K562 (cell line): ENCODE data around the gene HFE. TPM values are rescaled to one million over a fixed set of nuclear protein-coding genes. Genes with fewer than 3 reads are reported as not detected.

Source experiments
- BCOR ChIP-seq: fragments of 450-650 bp; IDR thresholded peaks from 2 replicates; pipeline ENCODE4 v1.6.1; 2016
- BRF1 ChIP-seq: IDR thresholded peaks from 3 replicates; pipeline ENCODE4 v1.6.1; 2011; ENCODE audit warnings: borderline replicate concordance, mild to moderate bottlenecking; ENCODE audit not compliant: insufficient read length; ENCODE audit errors: extremely low read depth
- CAMTA2 ChIP-seq: fragments of 250-450 bp; sonication (Bioruptor Pico); conservative IDR thresholded peaks from 2 replicates; pipeline ENCODE4 v1.5.1; 2022
- CBX1 ChIP-seq: sonication (generic); IDR thresholded peaks from 2 replicates; pipeline ENCODE4 v1.6.1; 2016; ENCODE audit warnings: antibody characterized with exemption, low read depth, mild to moderate bottlenecking
- CHD1 ChIP-seq: fragments of 200-600 bp; sonication (generic); IDR thresholded peaks from one replicate; pipeline ENCODE4 v1.6.1; 2012; ENCODE audit warnings: mild to moderate bottlenecking, moderate library complexity, low read length, inconsistent platforms
- ELF1 ChIP-seq: fragments of 200-800 bp; sonication (Bioruptor generic); IDR thresholded peaks from 2 replicates; pipeline ENCODE4 v1.6.1; 2016; ENCODE audit warnings: missing genetic modification characterization, missing compliant biosample characterization
- FOXA1 ChIP-seq: fragments of 450-650 bp; IDR thresholded peaks from 2 replicates; pipeline ENCODE4 v1.6.1; 2016; ENCODE audit warnings: mild to moderate bottlenecking, borderline replicate concordance
- GABPB2 ChIP-seq: fragments of 250-450 bp; sonication (Bioruptor Pico); conservative IDR thresholded peaks from 2 replicates; pipeline ENCODE4 v1.5.1; 2021; ENCODE audit warnings: mild to moderate bottlenecking
- HOXB6 ChIP-seq: fragments of 250-450 bp; sonication (Bioruptor Pico); IDR thresholded peaks from 2 replicates; pipeline ENCODE4 v1.5.1; 2022; ENCODE audit warnings: mild to moderate bottlenecking, borderline replicate concordance
- KHSRP ChIP-seq: fragments of 450-650 bp; IDR thresholded peaks from 2 replicates; pipeline ENCODE4 v1.6.1; 2017
- MIER1 ChIP-seq: fragments of 450-650 bp; IDR thresholded peaks from 2 replicates; pipeline ENCODE4 v1.6.1; 2016; ENCODE audit warnings: antibody characterized with exemption, mild to moderate bottlenecking, low read depth
- NFIC ChIP-seq: fragments of 450-650 bp; IDR thresholded peaks from 2 replicates; pipeline ENCODE4 v1.6.1; 2017; ENCODE audit warnings: mild to moderate bottlenecking, inconsistent platforms
- PHF8 ChIP-seq: fragments of 200-600 bp; sonication (generic); IDR thresholded peaks from 2 replicates; pipeline ENCODE4 v1.6.1; 2012; ENCODE audit warnings: mixed run types, mild to moderate bottlenecking, inconsistent platforms, low read length, moderate library complexity, borderline replicate concordance
- RFX7 ChIP-seq: fragments of 250-450 bp; sonication (Bioruptor Pico); IDR thresholded peaks from 2 replicates; pipeline ENCODE4 v1.5.1; 2021; ENCODE audit warnings: mild to moderate bottlenecking
- SMARCE1 ChIP-seq: fragments of 450-650 bp; IDR thresholded peaks from 2 replicates; pipeline ENCODE4 v1.7.1; 2016; ENCODE audit warnings: mild to moderate bottlenecking
- SRSF3 ChIP-seq: fragments of 200-400 bp; formaldehyde crosslinking; IDR thresholded peaks from 2 replicates; pipeline ENCODE4 v1.6.1; 2016; ENCODE audit warnings: mild to moderate bottlenecking, low read length, moderate library complexity; ENCODE audit not compliant: insufficient read depth
- TEAD1 ChIP-seq, 2 experiments: fragments of 450-650 bp in 1 of 2; sonication (generic) in 1 of 2; formaldehyde crosslinking; IDR thresholded peaks; 2 replicates each; pipeline versions ENCODE4 v1.4.0 to v1.8.0; 2020 to 2022; ENCODE audit warnings: mild to moderate bottlenecking in 2 of 2, missing genetic modification reagents in 1 of 2
- ZNF121 ChIP-seq: sonication (generic); formaldehyde crosslinking; conservative IDR thresholded peaks from 2 replicates; pipeline ENCODE4 v1.8.0; 2022; ENCODE audit warnings: missing genetic modification reagents
- ZNF561 ChIP-seq: fragments of 450-650 bp; formaldehyde crosslinking; conservative IDR thresholded peaks from 2 replicates; pipeline ENCODE4 v1.4.0; 2020; ENCODE audit warnings: mild to moderate bottlenecking, moderate library complexity
- polyA plus RNA-seq, 8 experiments: library from polyadenylated mRNA; depleted of rRNA in 4 of 8; stranded (reverse) in 5 of 8; unstranded in 3 of 8; fragments of >200 nt; fragmentation: Nextera tagmentation in 2 of 8; fragmentation: Illumina TruSeq in 1 of 8; extraction: Ambion mirVana in 2 of 8; extraction: Trizol in 1 of 8; gene quantifications; 2 replicates each; pipeline versions ENCODE4 v1.2.1 to v1.2.3, GENCODE V29; 2011 to 2014; ENCODE audit warnings: inconsistent platforms in 1 of 8, missing spikeins in 1 of 8
- total RNA-seq, 7 experiments: library from RNA; depleted of rRNA in 6 of 7; stranded (reverse); fragments of >200 nt in 6 of 7; fragmentation: Illumina TruSeq in 2 of 7; extraction: Trizol in 2 of 7; gene quantifications; 2 replicates each; pipeline versions ENCODE4 v1.2.1 to v1.2.3, GENCODE V29; 2011 to 2021; ENCODE audit warnings: low replicate concordance in 1 of 7
- TF ChIP-seq, protein P1 (sequence below), 2 experiments: IDR thresholded peaks in 1 of 2; conservative IDR thresholded peaks in 1 of 2; 2 replicates each; pipeline ENCODE4 v1.6.1; 2016; ENCODE audit warnings: low read depth in 2 of 2, mild to moderate bottlenecking in 1 of 2, missing compliant biosample characterization in 1 of 2, missing genetic modification characterization in 1 of 2, moderate library complexity in 1 of 2
- TF ChIP-seq, protein P2 (sequence below): sonication (generic); formaldehyde crosslinking; IDR thresholded peaks from 2 replicates; pipeline ENCODE4 v1.8.0; 2022; ENCODE audit warnings: mild to moderate bottlenecking, missing genetic modification reagents
- TF ChIP-seq, protein P3 (sequence below): sonication (generic); formaldehyde crosslinking; IDR thresholded peaks from 2 replicates; pipeline ENCODE4 v1.8.1; 2023; ENCODE audit warnings: mild to moderate bottlenecking, missing genetic modification reagents, moderate library complexity
- TF ChIP-seq, protein P4 (sequence below): sonication (generic); formaldehyde crosslinking; IDR thresholded peaks from 2 replicates; pipeline ENCODE4 v1.8.0; 2022; ENCODE audit warnings: missing genetic modification reagents, mild to moderate bottlenecking, moderate library complexity, borderline replicate concordance

The HFE gene
- total and polyA plus RNA-seq, 9 of the 15 experiments (the other 6 are each of a cell fraction or from before 2014, with no cell fraction given), result 0.14 to 1.2 (median 0.76) TPM

DNA sequence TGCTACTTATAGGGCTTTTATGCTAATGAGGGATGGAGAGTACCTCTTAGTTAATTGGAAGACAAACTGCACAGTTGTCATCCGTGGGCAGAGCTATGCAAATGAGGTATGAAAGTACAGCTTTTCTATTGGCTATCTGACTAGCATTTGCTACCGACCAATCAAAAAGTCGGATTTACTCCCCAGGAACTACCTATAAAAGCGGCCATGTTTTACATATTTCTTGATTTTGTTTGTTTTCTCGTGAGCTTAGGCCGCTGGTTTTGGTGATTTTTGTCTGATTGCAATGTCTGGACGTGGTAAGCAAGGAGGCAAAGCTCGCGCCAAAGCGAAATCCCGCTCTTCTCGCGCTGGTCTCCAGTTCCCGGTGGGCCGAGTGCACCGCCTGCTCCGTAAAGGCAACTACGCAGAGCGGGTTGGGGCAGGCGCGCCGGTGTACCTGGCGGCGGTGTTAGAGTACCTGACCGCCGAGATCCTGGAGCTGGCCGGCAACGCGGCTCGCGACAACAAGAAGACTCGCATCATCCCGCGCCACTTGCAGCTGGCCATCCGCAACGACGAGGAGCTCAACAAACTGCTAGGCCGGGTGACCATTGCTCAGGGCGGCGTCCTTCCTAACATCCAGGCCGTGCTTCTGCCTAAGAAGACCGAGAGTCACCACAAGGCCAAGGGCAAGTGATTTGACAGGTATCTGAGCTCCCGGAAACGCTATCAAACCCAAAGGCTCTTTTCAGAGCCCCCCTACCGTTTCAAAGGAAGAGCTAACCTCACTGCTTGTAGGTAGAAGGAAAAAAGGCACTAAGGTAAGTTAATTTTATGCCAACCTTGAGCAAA is 36.9 kb downstream of the HFE start (continued):
- TF ChIP-seq, protein P1, sequence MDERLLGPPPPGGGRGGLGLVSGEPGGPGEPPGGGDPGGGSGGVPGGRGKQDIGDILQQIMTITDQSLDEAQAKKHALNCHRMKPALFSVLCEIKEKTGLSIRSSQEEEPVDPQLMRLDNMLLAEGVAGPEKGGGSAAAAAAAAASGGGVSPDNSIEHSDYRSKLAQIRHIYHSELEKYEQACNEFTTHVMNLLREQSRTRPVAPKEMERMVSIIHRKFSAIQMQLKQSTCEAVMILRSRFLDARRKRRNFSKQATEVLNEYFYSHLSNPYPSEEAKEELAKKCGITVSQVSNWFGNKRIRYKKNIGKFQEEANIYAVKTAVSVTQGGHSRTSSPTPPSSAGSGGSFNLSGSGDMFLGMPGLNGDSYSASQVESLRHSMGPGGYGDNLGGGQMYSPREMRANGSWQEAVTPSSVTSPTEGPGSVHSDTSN (CRISPR knock-in tag; IDR thresholded peaks at IDR 0.05; ENCODE audit: low read depth), result 0 out of 2 replicates have a peak, but pooled peaks have one; percentile 10
- TF ChIP-seq, protein P1 (tag; conservative IDR thresholded peaks at IDR 0.05; ENCODE audit: low read depth), result no peak
- TF ChIP-seq, protein P2, sequence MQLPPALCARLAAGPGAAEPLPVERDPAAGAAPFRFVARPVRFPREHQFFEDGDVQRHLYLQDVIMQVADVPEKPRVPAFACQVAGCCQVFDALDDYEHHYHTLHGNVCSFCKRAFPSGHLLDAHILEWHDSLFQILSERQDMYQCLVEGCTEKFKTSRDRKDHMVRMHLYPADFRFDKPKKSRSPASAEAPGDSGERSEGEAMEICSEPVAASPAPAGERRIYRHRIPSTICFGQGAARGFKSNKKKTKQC (CRISPR knock-in tag), result peak; percentile 88; the same call in 1 of the 2 replicates
- TF ChIP-seq FOXA1 (no peak), KHSRP (peak; percentile 20; the same call in 1 of the 2 replicates), CHD1 (peak; percentile 98), SRSF3 (no peak), MIER1 (no peak), BRF1 (no peak), GABPB2 (CRISPR knock-in tag) (peak; percentile 73), SMARCE1 (peak; percentile 42; the same call in 1 of the 2 replicates), ZNF121 (peak; percentile 54), ZNF561 (CRISPR knock-in tag) (no peak), ELF1 (tag) (peak; percentile 82), HOXB6 (peak; percentile 26; the same call in 1 of the 2 replicates), CBX1 (peak; percentile 95), BCOR (peak; percentile 65), TEAD1 (CRISPR knock-in tag; IDR thresholded peaks at IDR 0.05) (peak in 1 of 2 experiments; percentile 20; a peak in 1 of 4 replicates), CAMTA2 (CRISPR knock-in tag) (0 out of 2 replicates have a peak, but pooled peaks have one; percentile 62), PHF8 (peak; percentile 73), RFX7 (CRISPR knock-in tag) (0 out of 2 replicates have a peak, but pooled peaks have one; percentile 65), NFIC (peak; percentile 59; the same call in 1 of the 2 replicates)
- TF ChIP-seq, protein P3, sequence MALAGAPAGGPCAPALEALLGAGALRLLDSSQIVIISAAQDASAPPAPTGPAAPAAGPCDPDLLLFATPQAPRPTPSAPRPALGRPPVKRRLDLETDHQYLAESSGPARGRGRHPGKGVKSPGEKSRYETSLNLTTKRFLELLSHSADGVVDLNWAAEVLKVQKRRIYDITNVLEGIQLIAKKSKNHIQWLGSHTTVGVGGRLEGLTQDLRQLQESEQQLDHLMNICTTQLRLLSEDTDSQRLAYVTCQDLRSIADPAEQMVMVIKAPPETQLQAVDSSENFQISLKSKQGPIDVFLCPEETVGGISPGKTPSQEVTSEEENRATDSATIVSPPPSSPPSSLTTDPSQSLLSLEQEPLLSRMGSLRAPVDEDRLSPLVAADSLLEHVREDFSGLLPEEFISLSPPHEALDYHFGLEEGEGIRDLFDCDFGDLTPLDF (CRISPR knock-in tag), result peak; percentile 90
- TF ChIP-seq, protein P4, sequence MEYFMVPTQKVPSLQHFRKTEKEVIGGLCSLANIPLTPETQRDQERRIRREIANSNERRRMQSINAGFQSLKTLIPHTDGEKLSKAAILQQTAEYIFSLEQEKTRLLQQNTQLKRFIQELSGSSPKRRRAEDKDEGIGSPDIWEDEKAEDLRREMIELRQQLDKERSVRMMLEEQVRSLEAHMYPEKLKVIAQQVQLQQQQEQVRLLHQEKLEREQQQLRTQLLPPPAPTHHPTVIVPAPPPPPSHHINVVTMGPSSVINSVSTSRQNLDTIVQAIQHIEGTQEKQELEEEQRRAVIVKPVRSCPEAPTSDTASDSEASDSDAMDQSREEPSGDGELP (CRISPR knock-in tag), result peak; percentile 86
